A673 (cell line): ENCODE measurements around the gene ADCY10. TPM values are rescaled to one million over a fixed set of nuclear protein-coding genes. Genes with fewer than 3 reads are reported as not detected.

ENCODE experiments used
- BruUV-seq: library from RNA; stranded (reverse); fragments of 400-500 nt; replicated peaks from 2 replicates; lab custom pipeline; 2021; lab: Mats Ljungman, UMichigan
- CTCF ChIA-PET: fragments of 300-600 bp; sonication (Branson Sonifier 250); formaldehyde crosslinking; loops from one replicate; lab custom pipeline; 2022; ENCODE audit warnings: antibody characterized with exemption; lab: Charles Lee
- POLR2A ChIA-PET: fragments of 300-600 bp; sonication (Branson Sonifier 250); formaldehyde crosslinking; loops from one replicate; lab custom pipeline; 2022; ENCODE audit warnings: antibody characterized with exemption; ENCODE audit not compliant: low non-redundant PET; lab: Charles Lee
- DNase-seq: peaks from one replicate; pipeline ENCODE4 v3.0.0-alpha.2; 2015; ENCODE audit warnings: low spot score
- H3K27ac ChIP-seq: fragments of 200-600 bp; sonication (generic); 2 replicates; pipeline ENCODE4 v1.5.1; 2016; ENCODE audit warnings: mixed run types, low read depth, mild to moderate bottlenecking, mixed read lengths, antibody characterized with exemption, low read length; ENCODE audit not compliant: poor library complexity, severe bottlenecking
- H3K27me3 ChIP-seq: fragments of 200-600 bp; sonication (generic); replicated peaks from 2 replicates; pipeline ENCODE4 v1.6.1; 2017; ENCODE audit warnings: mixed run types, low read depth, mild to moderate bottlenecking, mixed read lengths, antibody characterized with exemption, low read length; ENCODE audit not compliant: insufficient read depth, poor library complexity
- H3K36me3 ChIP-seq: fragments of 200-600 bp; sonication (generic); 2 replicates; pipeline ENCODE4 v1.6.1; 2016; ENCODE audit warnings: mixed run types, mild to moderate bottlenecking, mixed read lengths, antibody characterized with exemption, low read length; ENCODE audit not compliant: insufficient read depth, poor library complexity, severe bottlenecking
- H3K4me1 ChIP-seq: fragments of 200-600 bp; sonication (generic); 2 replicates; pipeline ENCODE4 v1.6.1; 2017; ENCODE audit warnings: mixed run types, mild to moderate bottlenecking, mixed read lengths, antibody characterized with exemption, low read length; ENCODE audit not compliant: insufficient read depth, poor library complexity, severe bottlenecking
- H3K4me3 ChIP-seq: fragments of 200-600 bp; sonication (generic); 2 replicates; pipeline ENCODE4 v1.5.1; 2016; ENCODE audit warnings: low read depth, mixed run types, mild to moderate bottlenecking, mixed read lengths, low read length; ENCODE audit not compliant: poor library complexity, severe bottlenecking
- H3K9me3 ChIP-seq: fragments of 200-600 bp; sonication (generic); 2 replicates; pipeline ENCODE4 v1.6.1; 2016; ENCODE audit warnings: mixed run types, low read depth, mild to moderate bottlenecking, mixed read lengths, antibody characterized with exemption, low read length; ENCODE audit not compliant: poor library complexity, severe bottlenecking
- CTCF ChIP-seq: fragments of 300-800, 200-600 bp; sonication (generic); conservative IDR thresholded peaks from 2 replicates; pipeline ENCODE4 v1.5.1; 2017; ENCODE audit warnings: low read depth, mild to moderate bottlenecking, antibody characterized with exemption, low read length, moderate library complexity, mixed read lengths
- EZH2 ChIP-seq: fragments of 200-600 bp; sonication (generic); IDR thresholded peaks from 2 replicates; pipeline ENCODE4 v1.6.1; 2017; ENCODE audit warnings: borderline replicate concordance, low read depth, mild to moderate bottlenecking, mixed read lengths, antibody characterized with exemption, low read length; ENCODE audit not compliant: poor library complexity, severe bottlenecking
- intact Hi-C: fragments of 100-400 bp; cut with micrococcal nuclease; formaldehyde crosslinking; loops from one replicate; pipeline ENCODE4 v1.10.0; 2022; ENCODE audit not compliant: unreplicated experiment
- total RNA-seq: library from RNA; stranded (reverse); gene quantifications from 2 replicates; pipeline ENCODE4 v1.2.3, GENCODE V29; 2021

ADCY10 gene
- total RNA-seq, 1 experiment from 2014 or later, result 0.19 TPM

- Histone ChIP-seq H3K36me3 (no peaks in the 10 kb centered on the region), H3K27me3 (no peaks in the 10 kb centered on the region), H3K9me3 (no peaks in the 10 kb centered on the region), H3K4me1 (peaks cover 3% of the 10 kb centered on the region), H3K4me3 (no peak overlapping the region), H3K27ac (no peak overlapping the region)
- ChIA-PET POLR2A (no interaction called here), CTCF (no interaction called here)
- DNase-seq, result no peak
- no TSS peak for BruUV-seq
- TF ChIP-seq CTCF (no peak), EZH2 (no peak)
- intact Hi-C loops, result no loop called here
These were observed 8.1 kb upstream of the ADCY10 start for GRCh38 chr1:167922023-167922422.

GRCh38 chr1:167916766-167917511, 3.0 kb upstream of the ADCY10 start:
- POLR2A ChIA-PET, result no interaction called here
- BruUV-seq, result no TSS peak
- CTCF ChIA-PET, result no interaction called here
- no peaks in the 10 kb centered on the region for H3K9me3 ChIP-seq
- H3K4me1 ChIP-seq, result no peaks in the 10 kb centered on the region
- no peaks in the 10 kb centered on the region for H3K27me3 ChIP-seq
- H3K4me3 ChIP-seq, result no peak overlapping the region
- no peak for DNase-seq
- TF ChIP-seq EZH2 (no peak), CTCF (no peak)
- H3K36me3 ChIP-seq, result no peaks in the 10 kb centered on the region
- intact Hi-C loops, result no loop called here
- H3K27ac ChIP-seq, result no peak overlapping the region

GRCh38 chr1:167915569-167915968, 1.6 kb upstream of the ADCY10 start:
- Histone ChIP-seq H3K4me3 (no peak overlapping the region), H3K4me1 (no peaks in the 10 kb centered on the region), H3K27me3 (no peaks in the 10 kb centered on the region), H3K9me3 (no peaks in the 10 kb centered on the region), H3K36me3 (no peaks in the 10 kb centered on the region), H3K27ac (no peak overlapping the region)
- intact Hi-C loops, result no loop called here
- ChIA-PET CTCF (no interaction called here), POLR2A (no interaction called here)
- BruUV-seq, result no TSS peak
- DNase-seq, result no peak
- TF ChIP-seq EZH2 (no peak), CTCF (no peak)
